WTC11 (cell line): ENCODE measurements around the gene UGT2A2. TPM values are rescaled to one million over a fixed set of nuclear protein-coding genes. Genes with fewer than 3 reads are reported as not detected.

ENCODE experiments used
- ATAC-seq: fragments of 200-7000 bp; cut with Tn5 transposase; 2 replicates; pipeline ENCODE4 v1.10.0; 2021; ENCODE audit warnings: mild to moderate bottlenecking, moderate library complexity
- CTCF ChIA-PET: fragments of 300-600 bp; sonication (Branson Sonifier 250); formaldehyde crosslinking; loops from one replicate; lab custom pipeline; 2021; ENCODE audit warnings: antibody characterized with exemption; lab: Charles Lee
- POLR2A ChIA-PET: fragments of 350-600 bp; sonication (Branson Sonifier 250); formaldehyde crosslinking; loops from one replicate; lab custom pipeline; 2021; ENCODE audit warnings: antibody characterized with exemption; lab: Charles Lee
- DNase-seq: peaks from one replicate; pipeline ENCODE4 v3.0.0; 2021; ENCODE audit warnings: low spot score
- H3K27ac Mint-ChIP-seq: 2 replicates; pipeline ENCODE4 v1.8.0; 2021; ENCODE audit warnings: mixed read lengths
- H3K27me3 Mint-ChIP-seq: 2 replicates; pipeline ENCODE4 v1.8.0; 2021; ENCODE audit warnings: low read depth, mild to moderate bottlenecking, moderate library complexity, mixed read lengths
- H3K36me3 Mint-ChIP-seq: 2 replicates; pipeline ENCODE4 v1.8.0; 2021; ENCODE audit warnings: mixed read lengths
- H3K4me1 Mint-ChIP-seq: 2 replicates; pipeline ENCODE4 v1.8.0; 2022; ENCODE audit warnings: mixed read lengths
- H3K4me3 Mint-ChIP-seq: 2 replicates; pipeline ENCODE4 v1.8.0; 2021; ENCODE audit warnings: mild to moderate bottlenecking, moderate library complexity, mixed read lengths
- H3K9me3 Mint-ChIP-seq: 2 replicates; pipeline ENCODE4 v1.8.0; 2021; ENCODE audit warnings: mixed read lengths
- CREB1 ChIP-seq: sonication (generic); formaldehyde crosslinking; IDR thresholded peaks from 2 replicates; pipeline ENCODE4 v1.8.0; 2023; ENCODE audit warnings: mild to moderate bottlenecking, missing genetic modification reagents
- CREM ChIP-seq: sonication (generic); formaldehyde crosslinking; IDR thresholded peaks from 2 replicates; pipeline ENCODE4 v1.8.1; 2022; ENCODE audit warnings: mild to moderate bottlenecking, missing genetic modification reagents, moderate library complexity
- GABPB1 ChIP-seq: sonication (generic); formaldehyde crosslinking; IDR thresholded peaks from 2 replicates; pipeline ENCODE4 v1.8.1; 2023; ENCODE audit warnings: mild to moderate bottlenecking, missing genetic modification reagents
- HMGXB4 ChIP-seq: sonication (generic); formaldehyde crosslinking; IDR thresholded peaks from 2 replicates; pipeline ENCODE4 v1.8.1; 2023; ENCODE audit warnings: mild to moderate bottlenecking, moderate library complexity, missing genetic modification reagents
- IRF2 ChIP-seq: sonication (generic); formaldehyde crosslinking; IDR thresholded peaks from 2 replicates; pipeline ENCODE4 v1.8.0; 2022; ENCODE audit warnings: low read depth, missing genetic modification reagents, borderline replicate concordance
- JUN ChIP-seq: sonication (generic); formaldehyde crosslinking; IDR thresholded peaks from 2 replicates; pipeline ENCODE4 v1.8.0; 2023; ENCODE audit warnings: mild to moderate bottlenecking, missing genetic modification reagents
- MYBL2 ChIP-seq: sonication (generic); formaldehyde crosslinking; IDR thresholded peaks from 2 replicates; pipeline ENCODE4 v1.8.1; 2023; ENCODE audit warnings: mild to moderate bottlenecking, moderate library complexity, missing genetic modification reagents
- SMAD4 ChIP-seq: sonication (generic); formaldehyde crosslinking; IDR thresholded peaks from 2 replicates; pipeline ENCODE4 v1.8.0; 2022; ENCODE audit warnings: mild to moderate bottlenecking, missing genetic modification reagents
- USF1 ChIP-seq: sonication (generic); formaldehyde crosslinking; IDR thresholded peaks from 2 replicates; pipeline ENCODE4 v1.8.0; 2022; ENCODE audit warnings: mild to moderate bottlenecking, missing genetic modification reagents
- ZNF138 ChIP-seq: sonication (generic); formaldehyde crosslinking; conservative IDR thresholded peaks from 2 replicates; pipeline ENCODE4 v1.8.1; 2022; ENCODE audit warnings: mild to moderate bottlenecking, moderate library complexity, missing genetic modification reagents
- ZNF416 ChIP-seq: fragments of 250-450 bp; sonication (Bioruptor Pico); IDR thresholded peaks from 2 replicates; pipeline ENCODE4 v1.9.0; 2021; ENCODE audit warnings: mild to moderate bottlenecking, inconsistent platforms
- total RNA-seq: library from RNA; stranded (reverse); gene quantifications from 3 replicates; pipeline ENCODE4 v1.2.3, GENCODE V29; 2021
- TF ChIP-seq, protein P1 (sequence below): sonication (generic); formaldehyde crosslinking; IDR thresholded peaks from 2 replicates; pipeline ENCODE4 v1.8.0; 2022; ENCODE audit warnings: mild to moderate bottlenecking, missing genetic modification reagents
- TF ChIP-seq, protein P2 (sequence below): fragments of 250-450 bp; sonication (Bioruptor Pico); IDR thresholded peaks from 2 replicates; pipeline ENCODE4 v1.8.0; 2021; ENCODE audit warnings: mild to moderate bottlenecking
- TF ChIP-seq, protein P3 (sequence below): sonication (generic); formaldehyde crosslinking; IDR thresholded peaks from 2 replicates; pipeline ENCODE4 v1.8.0; 2023; ENCODE audit warnings: missing genetic modification reagents
- TF ChIP-seq, protein P4 (sequence below): sonication (generic); formaldehyde crosslinking; IDR thresholded peaks from 2 replicates; pipeline ENCODE4 v1.8.1; 2022; ENCODE audit warnings: low read depth, missing genetic modification reagents, borderline replicate concordance
- TF ChIP-seq, protein P5 (sequence below): fragments of 250-450 bp; sonication (Bioruptor Pico); IDR thresholded peaks from 2 replicates; pipeline ENCODE4 v1.9.0; 2021; ENCODE audit warnings: moderate library complexity, mild to moderate bottlenecking, inconsistent platforms, borderline replicate concordance
- TF ChIP-seq, protein P6 (sequence below): fragments of 250-450 bp; sonication (Bioruptor Pico); IDR thresholded peaks from 2 replicates; pipeline ENCODE4 v1.9.0; 2021; ENCODE audit warnings: mild to moderate bottlenecking

UGT2A2 gene
- total RNA-seq, 1 experiment from 2014 or later, result not detected

GRCh38 chr4:69568787-69569186 lies 70.7 kb downstream of the UGT2A2 start:
- POLR2A ChIA-PET, result no interaction called here
- no peak for DNase-seq

More at GRCh38 chr4:69568787-69569186, 70.7 kb downstream of the UGT2A2 start:
- Mint-ChIP-seq H3K27ac (no peak overlapping the region), H3K4me1 (peaks cover 4% of the 10 kb centered on the region; the same call in 1 of the 2 replicates), H3K27me3 (no peaks in the 10 kb centered on the region), H3K9me3 (peaks cover 6% of the 10 kb centered on the region; the same call in 1 of the 2 replicates), H3K4me3 (no peak overlapping the region), H3K36me3 (no peaks in the 10 kb centered on the region)
- no peak for TF ChIP-seq ZNF138 (CRISPR knock-in tag)
- TF ChIP-seq, protein P1, sequence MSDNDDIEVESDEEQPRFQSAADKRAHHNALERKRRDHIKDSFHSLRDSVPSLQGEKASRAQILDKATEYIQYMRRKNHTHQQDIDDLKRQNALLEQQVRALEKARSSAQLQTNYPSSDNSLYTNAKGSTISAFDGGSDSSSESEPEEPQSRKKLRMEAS (CRISPR knock-in tag), result no peak
- TF ChIP-seq CREM, result no peak
- TF ChIP-seq, protein P2, sequence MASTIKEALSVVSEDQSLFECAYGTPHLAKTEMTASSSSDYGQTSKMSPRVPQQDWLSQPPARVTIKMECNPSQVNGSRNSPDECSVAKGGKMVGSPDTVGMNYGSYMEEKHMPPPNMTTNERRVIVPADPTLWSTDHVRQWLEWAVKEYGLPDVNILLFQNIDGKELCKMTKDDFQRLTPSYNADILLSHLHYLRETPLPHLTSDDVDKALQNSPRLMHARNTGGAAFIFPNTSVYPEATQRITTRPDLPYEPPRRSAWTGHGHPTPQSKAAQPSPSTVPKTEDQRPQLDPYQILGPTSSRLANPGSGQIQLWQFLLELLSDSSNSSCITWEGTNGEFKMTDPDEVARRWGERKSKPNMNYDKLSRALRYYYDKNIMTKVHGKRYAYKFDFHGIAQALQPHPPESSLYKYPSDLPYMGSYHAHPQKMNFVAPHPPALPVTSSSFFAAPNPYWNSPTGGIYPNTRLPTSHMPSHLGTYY (CRISPR knock-in tag), result no peak
- TF ChIP-seq, protein P3, sequence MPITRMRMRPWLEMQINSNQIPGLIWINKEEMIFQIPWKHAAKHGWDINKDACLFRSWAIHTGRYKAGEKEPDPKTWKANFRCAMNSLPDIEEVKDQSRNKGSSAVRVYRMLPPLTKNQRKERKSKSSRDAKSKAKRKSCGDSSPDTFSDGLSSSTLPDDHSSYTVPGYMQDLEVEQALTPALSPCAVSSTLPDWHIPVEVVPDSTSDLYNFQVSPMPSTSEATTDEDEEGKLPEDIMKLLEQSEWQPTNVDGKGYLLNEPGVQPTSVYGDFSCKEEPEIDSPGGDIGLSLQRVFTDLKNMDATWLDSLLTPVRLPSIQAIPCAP, result no peak
- TF ChIP-seq, protein P4, sequence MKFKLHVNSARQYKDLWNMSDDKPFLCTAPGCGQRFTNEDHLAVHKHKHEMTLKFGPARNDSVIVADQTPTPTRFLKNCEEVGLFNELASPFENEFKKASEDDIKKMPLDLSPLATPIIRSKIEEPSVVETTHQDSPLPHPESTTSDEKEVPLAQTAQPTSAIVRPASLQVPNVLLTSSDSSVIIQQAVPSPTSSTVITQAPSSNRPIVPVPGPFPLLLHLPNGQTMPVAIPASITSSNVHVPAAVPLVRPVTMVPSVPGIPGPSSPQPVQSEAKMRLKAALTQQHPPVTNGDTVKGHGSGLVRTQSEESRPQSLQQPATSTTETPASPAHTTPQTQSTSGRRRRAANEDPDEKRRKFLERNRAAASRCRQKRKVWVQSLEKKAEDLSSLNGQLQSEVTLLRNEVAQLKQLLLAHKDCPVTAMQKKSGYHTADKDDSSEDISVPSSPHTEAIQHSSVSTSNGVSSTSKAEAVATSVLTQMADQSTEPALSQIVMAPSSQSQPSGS (CRISPR knock-in tag), result no peak
- TF ChIP-seq, protein P5, sequence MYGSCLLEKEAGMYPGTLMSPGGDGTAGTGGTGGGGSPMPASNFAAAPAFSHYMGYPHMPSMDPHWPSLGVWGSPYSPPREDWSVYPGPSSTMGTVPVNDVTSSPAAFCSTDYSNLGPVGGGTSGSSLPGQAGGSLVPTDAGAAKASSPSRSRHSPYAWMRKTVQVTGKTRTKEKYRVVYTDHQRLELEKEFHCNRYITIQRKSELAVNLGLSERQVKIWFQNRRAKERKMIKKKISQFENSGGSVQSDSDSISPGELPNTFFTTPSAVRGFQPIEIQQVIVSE, result no peak
- TF ChIP-seq IRF2, result no peak
- TF ChIP-seq, protein P6, sequence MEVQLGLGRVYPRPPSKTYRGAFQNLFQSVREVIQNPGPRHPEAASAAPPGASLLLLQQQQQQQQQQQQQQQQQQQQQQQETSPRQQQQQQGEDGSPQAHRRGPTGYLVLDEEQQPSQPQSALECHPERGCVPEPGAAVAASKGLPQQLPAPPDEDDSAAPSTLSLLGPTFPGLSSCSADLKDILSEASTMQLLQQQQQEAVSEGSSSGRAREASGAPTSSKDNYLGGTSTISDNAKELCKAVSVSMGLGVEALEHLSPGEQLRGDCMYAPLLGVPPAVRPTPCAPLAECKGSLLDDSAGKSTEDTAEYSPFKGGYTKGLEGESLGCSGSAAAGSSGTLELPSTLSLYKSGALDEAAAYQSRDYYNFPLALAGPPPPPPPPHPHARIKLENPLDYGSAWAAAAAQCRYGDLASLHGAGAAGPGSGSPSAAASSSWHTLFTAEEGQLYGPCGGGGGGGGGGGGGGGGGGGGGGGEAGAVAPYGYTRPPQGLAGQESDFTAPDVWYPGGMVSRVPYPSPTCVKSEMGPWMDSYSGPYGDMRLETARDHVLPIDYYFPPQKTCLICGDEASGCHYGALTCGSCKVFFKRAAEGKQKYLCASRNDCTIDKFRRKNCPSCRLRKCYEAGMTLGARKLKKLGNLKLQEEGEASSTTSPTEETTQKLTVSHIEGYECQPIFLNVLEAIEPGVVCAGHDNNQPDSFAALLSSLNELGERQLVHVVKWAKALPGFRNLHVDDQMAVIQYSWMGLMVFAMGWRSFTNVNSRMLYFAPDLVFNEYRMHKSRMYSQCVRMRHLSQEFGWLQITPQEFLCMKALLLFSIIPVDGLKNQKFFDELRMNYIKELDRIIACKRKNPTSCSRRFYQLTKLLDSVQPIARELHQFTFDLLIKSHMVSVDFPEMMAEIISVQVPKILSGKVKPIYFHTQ, result no peak
- TF ChIP-seq JUN, result no peak
- no peak for TF ChIP-seq GABPB1
- no peak for TF ChIP-seq CREB1 (CRISPR knock-in tag)
- no peak for TF ChIP-seq ZNF416
- no peak for TF ChIP-seq USF1 (CRISPR knock-in tag)
- no peak for TF ChIP-seq MYBL2 (CRISPR knock-in tag)
- no peak for TF ChIP-seq HMGXB4
- TF ChIP-seq SMAD4 (CRISPR knock-in tag), result no peak
- ATAC-seq, result no peak
- CTCF ChIA-PET, result no interaction called here
